WTC11 (cell line): ENCODE results near the gene BDH1.

ENCODE experiments used
- ATF1 ChIP-seq: sonication (generic); formaldehyde crosslinking; IDR thresholded peaks from 2 replicates; pipeline ENCODE4 v1.8.1; 2023; ENCODE audit warnings: mild to moderate bottlenecking, moderate library complexity, missing genetic modification reagents
- ATF6 ChIP-seq: sonication (generic); formaldehyde crosslinking; IDR thresholded peaks from 2 replicates; pipeline ENCODE4 v1.8.1; 2023; ENCODE audit warnings: mild to moderate bottlenecking, missing genetic modification reagents
- CBFB ChIP-seq: sonication (generic); formaldehyde crosslinking; IDR thresholded peaks from 2 replicates; pipeline ENCODE4 v1.8.1; 2022; ENCODE audit warnings: mild to moderate bottlenecking, low read depth, missing genetic modification reagents
- CTCF ChIP-seq: fragments of 200-600 bp; IDR thresholded peaks from 2 replicates; pipeline ENCODE4 v1.8.0; 2022; ENCODE audit warnings: antibody characterized with exemption
- EMX1 ChIP-seq: fragments of 250-450 bp; sonication (Bioruptor Pico); IDR thresholded peaks from 2 replicates; pipeline ENCODE4 v1.8.0; 2021; ENCODE audit warnings: mild to moderate bottlenecking
- ETV6 ChIP-seq: sonication (generic); formaldehyde crosslinking; IDR thresholded peaks from 2 replicates; pipeline ENCODE4 v1.8.1; 2022; ENCODE audit warnings: mild to moderate bottlenecking, missing genetic modification reagents
- FOXK1 ChIP-seq: sonication (generic); formaldehyde crosslinking; IDR thresholded peaks from 2 replicates; pipeline ENCODE4 v1.8.0; 2022; ENCODE audit warnings: mild to moderate bottlenecking, moderate library complexity, missing genetic modification reagents
- GABPB1 ChIP-seq: sonication (generic); formaldehyde crosslinking; IDR thresholded peaks from 2 replicates; pipeline ENCODE4 v1.8.1; 2023; ENCODE audit warnings: mild to moderate bottlenecking, missing genetic modification reagents
- NFE2L1 ChIP-seq: sonication (generic); formaldehyde crosslinking; IDR thresholded peaks from 2 replicates; pipeline ENCODE4 v1.8.1; 2023; ENCODE audit warnings: missing genetic modification reagents
- SP1 ChIP-seq: sonication (generic); formaldehyde crosslinking; conservative IDR thresholded peaks from 2 replicates; pipeline ENCODE4 v1.8.1; 2022; ENCODE audit warnings: missing genetic modification reagents
- STAT6 ChIP-seq: sonication (generic); formaldehyde crosslinking; conservative IDR thresholded peaks from 2 replicates; pipeline ENCODE4 v1.8.1; 2023; ENCODE audit warnings: mild to moderate bottlenecking, low read depth, missing genetic modification reagents, moderate library complexity
- USF1 ChIP-seq: sonication (generic); formaldehyde crosslinking; IDR thresholded peaks from 2 replicates; pipeline ENCODE4 v1.8.0; 2022; ENCODE audit warnings: mild to moderate bottlenecking, missing genetic modification reagents
- ZNF232 ChIP-seq: sonication (generic); formaldehyde crosslinking; IDR thresholded peaks from 2 replicates; pipeline ENCODE4 v1.8.0; 2022; ENCODE audit warnings: mild to moderate bottlenecking, missing genetic modification reagents
- ZNF425 ChIP-seq: fragments of 250-450 bp; sonication (Bioruptor Pico); conservative IDR thresholded peaks from 2 replicates; pipeline ENCODE4 v1.9.0; 2021; ENCODE audit warnings: mild to moderate bottlenecking

GRCh38 chr3:197522881-197523441 lies 32.8 kb downstream of the BDH1 start:
- TF ChIP-seq CTCF (no peak), ZNF425 (no peak), FOXK1 (CRISPR knock-in tag) (no peak), CBFB (CRISPR knock-in tag) (no peak), ATF1 (CRISPR knock-in tag) (no peak), ZNF232 (CRISPR knock-in tag) (no peak), GABPB1 (CRISPR knock-in tag) (no peak), NFE2L1 (no peak), ATF6 (CRISPR knock-in tag) (no peak), EMX1 (CRISPR knock-in tag) (no peak), ETV6 (no peak), USF1 (CRISPR knock-in tag) (no peak), SP1 (no peak), STAT6 (CRISPR knock-in tag) (no peak)
